GM12878 (cell line): ENCODE data around the gene FAM111B.

Experiments used
- EZH2 ChIP-seq: IDR thresholded peaks from 2 replicates; pipeline ENCODE4 v1.6.1; 2012; ENCODE audit warnings: low read depth, mild to moderate bottlenecking, control low read depth, inconsistent platforms, low read length, borderline replicate concordance; ENCODE audit not compliant: control insufficient read depth
- RAD21 ChIP-seq: IDR thresholded peaks from 2 replicates; pipeline ENCODE4 v1.6.1; 2011; ENCODE audit warnings: mild to moderate bottlenecking, low read depth, low read length, moderate library complexity; ENCODE audit not compliant: insufficient read depth
- ZSCAN29 ChIP-seq: fragments of 450-650 bp; IDR thresholded peaks from 2 replicates; pipeline ENCODE4 v1.6.1; 2017; ENCODE audit warnings: mild to moderate bottlenecking, moderate library complexity

DNA sequence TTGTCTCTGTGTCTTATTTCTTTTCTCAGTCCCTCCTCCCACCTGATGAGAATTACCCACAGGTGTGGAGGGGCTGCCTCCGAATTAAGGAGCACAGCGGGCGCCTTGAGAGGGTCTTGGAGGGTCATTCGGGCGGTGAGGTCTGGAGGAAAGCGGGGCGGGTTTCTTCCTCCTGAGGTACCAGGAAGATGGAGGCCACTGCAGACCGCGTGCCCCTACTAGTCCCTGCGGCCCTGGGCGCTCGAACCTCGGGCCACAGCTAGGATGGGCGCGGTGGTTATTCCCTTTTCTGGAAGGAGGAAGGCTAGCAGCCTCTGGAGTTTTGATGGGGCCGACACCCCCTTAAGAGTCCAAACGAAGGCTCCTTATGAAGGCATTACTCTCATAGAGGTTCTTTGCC lies 30.2 kb downstream of the FAM111B start:
- TF ChIP-seq ZSCAN29: no peak
- TF ChIP-seq RAD21: no peak
- TF ChIP-seq EZH2: no peak
